Measurements from ENCODE around the gene BABAM2.

BABAM2 gene

DNA sequence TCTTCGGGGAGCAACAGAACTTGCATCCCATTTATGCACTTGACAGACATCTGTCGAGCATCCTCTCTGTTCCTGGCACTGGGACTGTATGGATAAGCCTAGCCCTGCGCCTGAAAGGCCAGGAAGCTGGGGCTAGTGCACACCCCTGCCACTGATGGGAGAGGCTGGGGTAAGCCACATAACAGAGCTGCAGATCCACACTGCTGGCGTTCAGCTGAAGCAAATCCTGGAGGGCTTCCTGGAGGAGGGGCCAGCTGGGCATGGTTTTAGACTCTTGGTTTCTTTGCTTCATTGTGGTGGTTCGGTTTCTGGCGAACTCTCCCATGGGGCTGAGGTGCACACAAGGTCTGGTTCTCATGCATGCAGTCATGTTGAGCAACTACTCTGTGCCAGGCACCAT lies 456.7 kb downstream of the BABAM2 start:
- H3K4me1 ChIP-seq (ENCODE audit: control insufficient read depth, insufficient read depth, low read length), result no peaks in the 10 kb centered on the region
- H3K9me3 ChIP-seq (ENCODE audit: control insufficient read depth, insufficient read depth, low read depth, low read length), result no peaks in the 10 kb centered on the region
- no peak overlapping the region for H3K4me3 ChIP-seq (ENCODE audit: low read depth, low read length)
- POLR2A ChIA-PET, result no interaction called here
- TF ChIP-seq HOXD13 (CRISPR knock-in tag; IDR thresholded peaks at IDR 0.05; ENCODE audit: borderline replicate concordance) (no peak), ZNF350 (tag by site-specific recombination; IDR thresholded peaks at IDR 0.05) (no peak), ZNF292 (tag by site-specific recombination; IDR thresholded peaks at IDR 0.05; ENCODE audit: borderline replicate concordance, low read depth) (no peak), GLIS1 (tag by site-specific recombination; IDR thresholded peaks at IDR 0.05) (no peak), ZNF174 (tag by site-specific recombination; IDR thresholded peaks at IDR 0.05) (no peak), ZNF23 (tag by site-specific recombination; IDR thresholded peaks at IDR 0.05; ENCODE audit: borderline replicate concordance) (no peak)
- H3K27ac ChIP-seq (ENCODE audit: extremely low read depth, low read depth, low read length), result no peak overlapping the region
- CTCF ChIA-PET, result no interaction called here
- H3K36me3 ChIP-seq (ENCODE audit: control insufficient read depth in 2 of 2, insufficient read depth in 1 of 2, low read length in 2 of 2), result no peaks in the 10 kb centered on the region

DNA sequence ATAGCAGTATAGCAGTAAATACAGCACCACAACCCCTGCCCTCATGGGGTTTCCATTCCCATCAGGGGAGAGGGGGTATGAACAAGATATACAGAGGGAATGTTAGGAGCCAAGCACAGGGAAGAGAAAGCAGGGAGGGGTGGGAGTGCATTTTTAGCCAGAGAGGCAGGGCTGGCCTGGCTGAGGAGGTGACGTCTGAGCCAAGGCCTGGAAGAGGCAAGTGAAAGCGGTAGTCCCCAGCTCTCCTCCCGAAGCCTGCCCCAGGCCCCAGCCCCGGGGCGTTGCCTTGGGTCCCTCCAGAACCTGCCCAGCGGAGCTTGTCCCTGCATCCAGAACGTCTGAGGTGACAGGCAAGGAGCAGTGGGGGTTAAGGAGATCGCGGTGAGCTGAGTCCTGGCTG lies 457.1 kb downstream of the BABAM2 start:
- no peaks in the 10 kb centered on the region for H3K4me1 ChIP-seq (ENCODE audit: control insufficient read depth, insufficient read depth, low read length)
- no peaks in the 10 kb centered on the region for H3K36me3 ChIP-seq (ENCODE audit: control insufficient read depth in 2 of 2, insufficient read depth in 1 of 2, low read length in 2 of 2)
- H3K4me3 ChIP-seq (ENCODE audit: low read depth, low read length), result no peak overlapping the region
- ChIA-PET CTCF (no interaction called here), POLR2A (no interaction called here)
- no peak overlapping the region for H3K27ac ChIP-seq (ENCODE audit: extremely low read depth, low read depth, low read length)
- TF ChIP-seq ZNF311 (tag by site-specific recombination; IDR thresholded peaks at IDR 0.05; ENCODE audit: borderline replicate concordance) (no peak), ZNF785 (tag by site-specific recombination; IDR thresholded peaks at IDR 0.05) (no peak), ZNF292 (tag by site-specific recombination; IDR thresholded peaks at IDR 0.05; ENCODE audit: borderline replicate concordance, low read depth) (no peak), FEZF1 (tag by site-specific recombination; IDR thresholded peaks at IDR 0.05) (no peak), HOXC10 (CRISPR knock-in tag; IDR thresholded peaks at IDR 0.05) (no peak), ZNF239 (tag by site-specific recombination; IDR thresholded peaks at IDR 0.05) (no peak), ZNF341 (tag by site-specific recombination; IDR thresholded peaks at IDR 0.05; ENCODE audit: low read depth) (no peak), ZNF266 (tag by site-specific recombination; IDR thresholded peaks at IDR 0.05; ENCODE audit: low read depth) (no peak), ZNF155 (tag by site-specific recombination; IDR thresholded peaks at IDR 0.05) (no peak), ZNF701 (tag by site-specific recombination; IDR thresholded peaks at IDR 0.05) (no peak), REPIN1 (tag by site-specific recombination; IDR thresholded peaks at IDR 0.05; ENCODE audit: low read depth) (no peak), EGR2 (tag by site-specific recombination; IDR thresholded peaks at IDR 0.05; ENCODE audit: low read depth) (no peak), KLF1 (tag by site-specific recombination; IDR thresholded peaks at IDR 0.05) (no peak), ZNF792 (tag by site-specific recombination; IDR thresholded peaks at IDR 0.05) (no peak), ZNF777 (tag by site-specific recombination; IDR thresholded peaks at IDR 0.05; ENCODE audit: borderline replicate concordance) (no peak), ZNF174 (tag by site-specific recombination; IDR thresholded peaks at IDR 0.05) (no peak), SETDB1 (IDR thresholded peaks at IDR 0.05; ENCODE audit: insufficient read length, low read length) (no peak), ZNF146 (tag by site-specific recombination; IDR thresholded peaks at IDR 0.05) (no peak)
- TF ChIP-seq, protein P1, sequence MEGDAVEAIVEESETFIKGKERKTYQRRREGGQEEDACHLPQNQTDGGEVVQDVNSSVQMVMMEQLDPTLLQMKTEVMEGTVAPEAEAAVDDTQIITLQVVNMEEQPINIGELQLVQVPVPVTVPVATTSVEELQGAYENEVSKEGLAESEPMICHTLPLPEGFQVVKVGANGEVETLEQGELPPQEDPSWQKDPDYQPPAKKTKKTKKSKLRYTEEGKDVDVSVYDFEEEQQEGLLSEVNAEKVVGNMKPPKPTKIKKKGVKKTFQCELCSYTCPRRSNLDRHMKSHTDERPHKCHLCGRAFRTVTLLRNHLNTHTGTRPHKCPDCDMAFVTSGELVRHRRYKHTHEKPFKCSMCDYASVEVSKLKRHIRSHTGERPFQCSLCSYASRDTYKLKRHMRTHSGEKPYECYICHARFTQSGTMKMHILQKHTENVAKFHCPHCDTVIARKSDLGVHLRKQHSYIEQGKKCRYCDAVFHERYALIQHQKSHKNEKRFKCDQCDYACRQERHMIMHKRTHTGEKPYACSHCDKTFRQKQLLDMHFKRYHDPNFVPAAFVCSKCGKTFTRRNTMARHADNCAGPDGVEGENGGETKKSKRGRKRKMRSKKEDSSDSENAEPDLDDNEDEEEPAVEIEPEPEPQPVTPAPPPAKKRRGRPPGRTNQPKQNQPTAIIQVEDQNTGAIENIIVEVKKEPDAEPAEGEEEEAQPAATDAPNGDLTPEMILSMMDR (tag by site-specific recombination; IDR thresholded peaks at IDR 0.05), result no peak
- TF ChIP-seq, protein P2, sequence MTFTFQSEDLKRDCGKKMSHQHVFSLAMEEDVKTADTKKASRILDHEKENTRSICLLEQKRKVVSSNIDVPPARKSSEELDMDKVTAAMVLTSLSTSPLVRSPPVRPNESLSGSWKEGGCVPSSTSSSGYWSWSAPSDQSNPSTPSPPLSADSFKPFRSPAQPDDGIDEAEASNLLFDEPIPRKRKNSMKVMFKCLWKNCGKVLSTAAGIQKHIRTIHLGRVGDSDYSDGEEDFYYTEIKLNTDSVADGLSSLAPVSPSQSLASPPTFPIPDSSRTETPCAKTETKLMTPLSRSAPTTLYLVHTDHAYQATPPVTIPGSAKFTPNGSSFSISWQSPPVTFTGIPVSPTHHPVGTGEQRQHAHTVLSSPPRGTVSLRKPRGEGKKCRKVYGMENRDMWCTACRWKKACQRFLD (tag by site-specific recombination; IDR thresholded peaks at IDR 0.05), result no peak
- no peaks in the 10 kb centered on the region for H3K9me3 ChIP-seq (ENCODE audit: control insufficient read depth, insufficient read depth, low read depth, low read length)
